Measurements from ENCODE around the gene WDR3. TPM values are rescaled to one million over a fixed set of nuclear protein-coding genes. Genes with fewer than 3 reads are reported as not detected.

Gene WDR3
- total and polyA plus RNA-seq, 2 donors (not counting 3 experiments of a cell fraction or from before 2014, with no cell fraction given) = 12.4 to 27.7 TPM

GRCh38 chr1:117932576-117932975, 3.0 kb downstream of the WDR3 start:
- H3K4me2 ChIP-seq (ENCODE audit: insufficient read depth, low read length) = no peak overlapping the region
- POLR2A ChIA-PET = no interaction called here
- dilution Hi-C loops (cut with MboI; ENCODE audit: extremely low pct_ligation_motif_present, low sequenced_read_pairs) = no loop called here

More at GRCh38 chr1:117932576-117932975, 3.0 kb downstream of the WDR3 start:
- H3K36me3 ChIP-seq (ENCODE audit: control insufficient read depth in 2 of 2, extremely low read depth in 1 of 2, insufficient read depth in 2 of 2, low read length in 2 of 2) = peaks cover 3 to 7% of the 10 kb centered on the region in 2 experiments
- no peak overlapping the region for H2AFZ ChIP-seq (ENCODE audit: low read depth, low read length)
- intact Hi-C loops (cut with micrococcal nuclease) = loop anchor here (10.0 kb wide), 1 partner anchor 568 kb away; the partner anchor contains the start of gene MAN1A2
- no peak overlapping the region for H3K4me3 ChIP-seq (replicated peaks in 1 of 3; ENCODE audit: insufficient read depth in 1 of 3, low read depth in 1 of 3, low read length in 3 of 3)
- H3K4me1 ChIP-seq (ENCODE audit: control insufficient read depth, extremely low read depth, insufficient read depth, low read length) = peaks cover 16% of the 10 kb centered on the region
- no peak for FAIRE-seq
- CTCF ChIA-PET = interaction anchor here (2.2 kb wide), 1 partner anchor 36 kb away, joined by 10 read pairs; no protein-coding TSS in a partner anchor
- no peaks in the 10 kb centered on the region for H3K9me3 ChIP-seq (replicated peaks; ENCODE audit: control insufficient read depth, insufficient read depth, low read length)
- no peaks in the 10 kb centered on the region for H3K9me1 ChIP-seq (replicated peaks; ENCODE audit: control insufficient read depth, extremely low read depth, insufficient read depth, low read length)
- H3K9ac ChIP-seq (replicated peaks; ENCODE audit: extremely low read depth, insufficient read depth, low read length) = no peak overlapping the region
- no peak for DNase-seq (ENCODE audit: low read depth, low spot score)
- H3K79me2 ChIP-seq (ENCODE audit: control insufficient read depth, insufficient read depth, low read length) = peaks cover 47% of the 10 kb centered on the region
- H3K27ac ChIP-seq (ENCODE audit: insufficient read depth, low read depth, low read length) = no peak overlapping the region
- no TSS peak for BruUV-seq (replicated peaks)
- no peak for TF ChIP-seq POLR2A (IDR thresholded peaks at IDR 0.05; ENCODE audit: low read depth, low read length)
- TF ChIP-seq MYC (IDR thresholded peaks at IDR 0.05; ENCODE audit: low read depth, low read length) = no peak
- TF ChIP-seq POLR2AphosphoS5 (IDR thresholded peaks at IDR 0.05; ENCODE audit: insufficient read depth, low read depth, low read length) = no peak
- TF ChIP-seq EZH2 (IDR thresholded peaks at IDR 0.05; ENCODE audit: borderline replicate concordance, low read depth, low read length, severe bottlenecking) = no peak
- TF ChIP-seq MAX (IDR thresholded peaks at IDR 0.05; ENCODE audit: insufficient read depth, insufficient read length) = no peak
- TF ChIP-seq FOS (IDR thresholded peaks at IDR 0.05; ENCODE audit: borderline replicate concordance, insufficient read depth, low read length) = no peak
- TF ChIP-seq CTCF (IDR thresholded peaks at IDR 0.05; ENCODE audit: extremely low read depth in 1 of 2, insufficient read depth in 1 of 2, low read depth in 1 of 2, low read length in 2 of 2) = no peak
- no peak for TF ChIP-seq JUN (IDR thresholded peaks at IDR 0.05; ENCODE audit: borderline replicate concordance, insufficient read depth, insufficient read length, low read depth)
- no peak for TF ChIP-seq GATA2 (IDR thresholded peaks at IDR 0.05; ENCODE audit: insufficient read depth, insufficient read length, low read depth, low read length)
- H4K20me1 ChIP-seq (replicated peaks; ENCODE audit: control insufficient read depth, extremely low read depth, insufficient read depth, low read length) = no peaks in the 10 kb centered on the region
- H3K27me3 ChIP-seq (ENCODE audit: control insufficient read depth in 2 of 2, insufficient read depth in 2 of 2, low read length in 2 of 2) = no peaks in the 10 kb centered on the region

All from endothelial cell of umbilical vein (primary cell).